ENCODE results near the gene ISM1. TPM values are rescaled to one million over a fixed set of nuclear protein-coding genes. Genes with fewer than 3 reads are reported as not detected.

ISM1 gene
- total RNA-seq, 6 donors from 2014 or later, result 2.2 to 7.4 (median 2.3) TPM; not detected in 1

GRCh38 chr20:13302647-13303450 is 81.8 kb downstream of the ISM1 start:
- DNase-seq (peak in 1 of 2 donors; percentile 30), ATAC-seq (ENCODE audit: low FRiP score in 2 of 2) (no peak)
- Histone ChIP-seq H3K9me3 (no peaks in the 10 kb centered on the region), H3K27ac (no peak overlapping the region), H3K4me3 (no peak overlapping the region), H3K36me3 (no peaks in the 10 kb centered on the region), H3K4me1 (no peaks in the 10 kb centered on the region), H3K27me3 (no peaks in the 10 kb centered on the region)
- no peak for TF ChIP-seq POLR2A (IDR thresholded peaks at IDR 0.05)
- TF ChIP-seq CTCF (IDR thresholded peaks at IDR 0.05), result peak; percentile 44 to 61 (median 54)
- 66 to 87% methylated on average over 7 to 9 of the region's 9 CpGs for WGBS, 2 donors

- no peak overlapping the region for H3K27ac ChIP-seq
- WGBS, 2 donors, result 86 to 88% methylated on average over 6 of the region's 6 CpGs
- no peaks in the 10 kb centered on the region for H3K27me3 ChIP-seq
- no peak overlapping the region for H3K4me3 ChIP-seq
- H3K4me1 ChIP-seq, result no peaks in the 10 kb centered on the region
- ATAC-seq (ENCODE audit: low FRiP score in 2 of 2), result no peak
- no peak for DNase-seq
- H3K36me3 ChIP-seq, result no peaks in the 10 kb centered on the region
- TF ChIP-seq POLR2A (IDR thresholded peaks at IDR 0.05), result no peak
- TF ChIP-seq POLR2AphosphoS5 (IDR thresholded peaks at IDR 0.05), result no peak
- no peak for TF ChIP-seq CTCF (IDR thresholded peaks at IDR 0.05)
- TF ChIP-seq EP300 (IDR thresholded peaks at IDR 0.05), result no peak
- no peaks in the 10 kb centered on the region for H3K9me3 ChIP-seq
These were observed 84.2 kb downstream of the ISM1 start for GRCh38 chr20:13305284-13305683.

GRCh38 chr20:13307562-13308163 is 86.6 kb downstream of the ISM1 start:
- DNase-seq, result no peak
- no peak overlapping the region for H3K4me3 ChIP-seq
- H3K4me1 ChIP-seq, result no peaks in the 10 kb centered on the region
- H3K9me3 ChIP-seq, result no peaks in the 10 kb centered on the region
- no peak for ATAC-seq (ENCODE audit: low FRiP score in 2 of 2)
- H3K27ac ChIP-seq, result no peak overlapping the region
- 90% methylated on average over 9 of the region's 9 CpGs for WGBS, 2 donors
- H3K27me3 ChIP-seq, result no peaks in the 10 kb centered on the region
- H3K36me3 ChIP-seq, result no peaks in the 10 kb centered on the region
- no peak for TF ChIP-seq POLR2A (IDR thresholded peaks at IDR 0.05)

GRCh38 chr20:13312300-13312699 is 91.2 kb downstream of the ISM1 start:
- WGBS, 2 donors, result 76 to 85% methylated on average over 6 of the region's 6 CpGs
- no peaks in the 10 kb centered on the region for H3K27me3 ChIP-seq
- no peak for TF ChIP-seq CTCF (IDR thresholded peaks at IDR 0.05)
- no peak for TF ChIP-seq EP300 (IDR thresholded peaks at IDR 0.05)

GRCh38 chr20:13313201-13313600 is 92.1 kb downstream of the ISM1 start:
- DNase-seq, result no peak
- Histone ChIP-seq H3K27me3 (no peaks in the 10 kb centered on the region), H3K4me3 (no peak overlapping the region), H3K4me1 (no peaks in the 10 kb centered on the region), H3K9me3 (peaks cover 0 to 4% (median 0%) of the 10 kb centered on the region in 4 donors), H3K27ac (no peak overlapping the region), H3K36me3 (no peaks in the 10 kb centered on the region)
- ATAC-seq (ENCODE audit: low FRiP score in 2 of 2), result no peak
- 71 to 77% methylated on average over 5 of the region's 5 CpGs for WGBS, 2 donors
- TF ChIP-seq POLR2A (IDR thresholded peaks at IDR 0.05) (no peak), CTCF (IDR thresholded peaks at IDR 0.05) (no peak), POLR2AphosphoS5 (IDR thresholded peaks at IDR 0.05) (no peak), EP300 (IDR thresholded peaks at IDR 0.05) (no peak)

More at GRCh38 chr20:13312300-13312699, 91.2 kb downstream of the ISM1 start:
- Histone ChIP-seq H3K27ac (no peak overlapping the region), H3K36me3 (no peaks in the 10 kb centered on the region), H3K9me3 (peaks cover 0 to 4% (median 0%) of the 10 kb centered on the region in 4 donors), H3K4me3 (no peak overlapping the region), H3K4me1 (no peaks in the 10 kb centered on the region)
- ATAC-seq (ENCODE audit: low FRiP score in 2 of 2) (no peak), DNase-seq (no peak)

Measured in upper lobe of left lung (tissue), 6 donors.